HPDE6-E6E7 (cell line): ENCODE results near the gene SLC7A8.
"Not testable (repeated sequence)": the region's sequence is repeated elsewhere in the genome, so short reads cannot be mapped to it uniquely, and the experiment has no call there.

ENCODE experiments used
- DNase-seq: peaks from one replicate; pipeline ENCODE4 v3.0.0; 2011; ENCODE audit warnings: missing footprints; ENCODE audit errors: extremely low spot score

SLC7A8 gene

DNA sequence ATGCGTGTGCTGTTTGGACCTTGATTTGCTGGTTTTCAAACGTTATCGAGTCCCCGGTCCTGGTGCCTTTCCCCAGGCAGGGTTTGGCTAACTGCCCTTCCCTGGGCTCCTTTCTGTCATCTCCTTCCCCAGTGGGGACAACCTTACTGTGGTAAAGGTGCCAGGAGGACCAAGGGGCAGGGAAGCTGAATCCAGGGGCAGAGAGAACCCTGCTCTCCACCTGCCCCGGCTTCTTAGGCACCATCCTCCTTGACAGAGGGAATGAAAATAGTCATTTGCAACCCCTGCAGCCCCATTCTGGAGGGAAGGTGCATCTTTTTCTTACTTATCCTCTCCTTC lies 69.4 kb downstream of the SLC7A8 start:
- DNase-seq: no peak

DNA sequence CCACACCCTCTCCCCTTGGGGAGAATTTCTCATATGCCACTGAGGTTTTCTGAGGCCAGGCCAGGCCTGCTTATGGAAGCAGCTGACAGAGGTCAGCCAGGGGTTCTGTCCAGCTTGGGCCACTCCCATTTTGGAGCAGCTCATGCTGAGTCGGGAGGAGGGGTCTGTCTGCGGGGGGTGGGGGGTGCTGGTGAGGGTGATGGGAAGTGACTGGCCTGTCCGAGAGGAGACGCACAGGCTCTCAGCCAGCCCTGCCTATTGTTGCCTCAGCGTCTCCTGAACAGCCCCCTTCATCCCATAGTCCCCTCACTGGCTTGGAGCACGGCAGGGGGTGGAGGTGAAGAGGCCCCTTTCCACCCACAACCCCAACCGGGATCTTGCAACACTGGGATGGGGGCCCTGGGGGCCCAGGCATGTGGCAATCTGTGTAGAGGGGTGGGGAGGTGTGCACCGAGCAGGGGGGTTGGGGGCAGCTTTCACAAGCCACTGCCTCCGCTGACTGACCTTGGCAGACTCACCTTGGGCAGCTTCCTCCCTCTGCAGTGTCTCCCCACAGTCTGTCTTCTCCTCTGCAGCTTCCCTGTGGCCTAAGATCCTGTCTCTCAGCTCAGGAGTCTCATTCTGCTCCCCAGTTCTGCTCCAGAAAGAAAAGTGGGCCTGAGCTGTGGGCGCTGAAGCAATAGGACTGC lies 69.9 kb downstream of the SLC7A8 start:
- no peak for DNase-seq

DNA sequence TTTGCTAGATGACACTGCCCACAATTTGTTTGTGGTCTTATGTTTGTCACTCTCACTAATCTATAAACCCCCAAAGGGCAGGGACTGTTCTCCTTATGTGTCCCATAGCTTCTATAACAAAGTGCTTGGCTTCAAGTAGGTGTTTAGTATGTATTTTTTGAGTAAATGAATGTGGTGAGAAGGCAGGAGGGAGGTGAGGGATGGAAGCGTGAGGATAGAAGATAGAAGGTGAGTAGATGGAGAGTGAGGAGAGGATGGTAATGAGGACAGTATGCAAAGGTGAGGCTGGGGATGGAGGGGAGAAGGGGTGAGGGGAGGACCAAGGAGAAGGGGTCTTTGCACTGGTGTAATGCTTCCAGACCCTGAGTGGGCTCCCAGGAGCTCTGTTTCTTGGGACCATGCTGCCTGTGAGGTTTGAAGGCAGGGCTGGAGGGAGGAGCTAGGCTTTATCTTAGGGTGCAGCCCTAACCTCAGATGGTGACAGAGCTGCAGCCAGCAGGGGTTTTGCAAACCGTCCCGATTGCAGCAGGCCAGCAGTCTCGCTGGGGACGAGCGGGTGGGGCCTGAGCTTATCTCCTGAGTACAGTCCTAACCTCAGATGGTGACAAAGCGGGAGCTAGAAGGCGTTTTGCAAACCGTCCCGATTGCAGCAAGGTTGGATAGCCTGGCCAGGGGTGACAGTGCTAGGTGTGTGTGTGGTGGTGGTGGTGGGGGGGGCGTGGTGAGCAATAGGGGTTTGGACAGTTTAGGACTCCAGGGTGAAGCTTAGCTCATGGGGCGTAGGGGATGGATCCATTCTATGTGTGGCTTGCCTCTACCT lies 70.9 kb downstream of the SLC7A8 start:
- no peak for DNase-seq

DNA sequence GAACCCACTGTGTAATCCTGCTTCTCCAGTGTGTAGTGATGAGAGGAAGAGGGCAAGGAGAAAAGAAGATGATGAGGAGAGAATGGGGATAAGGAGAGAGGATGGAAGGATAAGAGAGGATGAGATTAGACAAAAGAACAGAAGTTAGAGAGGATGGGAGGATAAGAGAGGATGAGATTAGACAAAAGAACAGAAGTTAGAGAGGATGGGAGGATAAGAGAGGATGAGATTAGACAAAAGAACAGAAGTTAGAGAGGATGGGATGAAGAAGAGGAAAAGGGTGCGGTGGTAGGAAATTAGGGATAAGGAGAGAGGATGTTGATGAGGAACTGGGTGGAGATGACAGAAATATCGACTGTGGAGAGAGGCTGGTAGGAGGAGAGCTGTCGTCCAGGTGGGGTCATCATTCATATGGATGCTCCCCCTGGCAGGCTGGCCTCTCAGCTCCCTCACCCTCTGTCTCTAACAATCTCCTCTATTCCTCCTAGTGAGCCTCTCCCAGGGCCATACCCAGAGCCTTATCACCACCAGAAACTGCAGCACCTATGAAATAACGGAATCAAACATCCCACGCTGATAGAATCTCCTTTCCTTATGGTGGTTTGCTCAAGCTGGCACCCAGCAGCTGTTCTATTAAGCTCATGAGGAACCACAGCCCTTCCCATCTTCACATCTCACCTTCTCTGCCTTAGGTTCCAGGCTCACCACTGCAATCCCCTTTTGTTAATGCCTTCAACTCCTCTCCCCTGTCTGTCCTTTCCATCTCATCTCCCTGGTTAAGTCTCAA lies 72.7 kb downstream of the SLC7A8 start:
- no peak for DNase-seq

DNA sequence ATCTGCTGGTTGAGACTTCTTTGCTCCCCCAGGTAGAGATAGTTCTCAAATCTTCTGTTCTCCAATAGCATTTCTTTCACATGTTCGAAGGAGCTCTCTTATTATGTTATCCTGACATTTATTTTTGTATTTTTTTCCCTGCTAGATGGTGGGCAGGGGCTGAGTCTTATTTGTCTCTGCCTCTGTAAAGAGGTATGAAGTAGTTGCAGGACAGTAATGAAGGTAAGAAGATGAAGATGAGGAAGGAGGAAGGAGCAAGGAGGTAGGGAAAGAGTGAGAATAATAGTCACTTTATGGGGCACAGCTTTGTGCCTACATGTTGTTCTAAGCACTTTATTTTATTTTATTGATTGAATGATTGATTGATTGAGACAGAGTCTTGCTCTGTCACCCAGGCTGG lies 73.7 kb downstream of the SLC7A8 start:
- DNase-seq: no peak

DNA sequence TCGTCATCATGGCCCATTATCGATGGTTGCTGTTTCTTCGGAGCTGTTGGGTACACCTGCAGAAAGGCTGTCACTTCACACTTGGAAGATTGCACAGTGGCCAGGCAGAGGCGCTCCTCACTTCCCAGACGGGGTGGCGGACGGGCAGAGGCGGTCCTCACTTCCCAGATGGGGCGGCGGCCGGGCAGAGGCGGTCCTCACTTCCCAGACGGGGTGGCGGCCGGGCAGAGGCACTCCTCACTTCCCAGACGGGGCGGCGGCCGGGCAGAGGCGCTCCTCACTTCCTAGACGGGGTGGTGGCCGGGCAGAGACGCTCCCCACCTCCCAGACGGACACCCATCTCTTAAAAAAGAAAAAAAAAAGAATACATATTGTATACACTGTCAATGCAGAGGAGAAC lies 75.3 kb downstream of the SLC7A8 start:
- not testable (repeated sequence) for DNase-seq

DNA sequence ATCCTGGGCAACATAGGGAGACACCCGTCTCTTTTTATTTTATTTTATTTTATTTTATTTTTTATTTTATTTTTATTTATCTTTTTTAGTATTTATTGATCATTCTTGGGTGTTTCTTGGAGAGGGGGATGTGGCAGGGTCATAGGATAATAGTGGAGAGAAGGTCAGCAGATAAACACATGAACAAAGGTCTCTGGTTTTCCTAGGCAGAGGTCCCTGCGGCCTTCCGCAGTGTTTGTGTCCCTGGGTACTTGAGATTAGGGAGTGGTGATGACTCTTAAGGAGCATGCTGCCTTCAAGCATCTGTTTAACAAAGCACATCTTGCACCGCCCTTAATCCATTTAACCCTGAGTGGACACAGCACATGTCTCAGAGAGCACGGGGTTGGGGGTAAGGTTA lies 75.8 kb downstream of the SLC7A8 start:
- DNase-seq: not testable (repeated sequence)

DNA sequence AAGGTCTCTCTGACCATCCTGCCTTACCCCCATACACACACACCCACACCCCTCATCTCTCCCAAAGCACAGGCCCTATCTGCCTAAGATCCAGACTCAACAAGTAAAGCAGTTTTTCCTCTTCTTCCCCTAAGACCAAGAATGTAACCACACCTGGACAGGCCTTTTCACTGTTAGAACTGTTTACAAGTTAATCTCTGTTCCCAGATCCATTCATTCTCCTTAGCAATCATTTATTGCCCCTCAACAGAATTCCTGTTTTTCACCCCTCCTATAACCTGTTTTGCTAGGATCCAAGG lies 76.8 kb downstream of the SLC7A8 start:
- no peak for DNase-seq

DNA sequence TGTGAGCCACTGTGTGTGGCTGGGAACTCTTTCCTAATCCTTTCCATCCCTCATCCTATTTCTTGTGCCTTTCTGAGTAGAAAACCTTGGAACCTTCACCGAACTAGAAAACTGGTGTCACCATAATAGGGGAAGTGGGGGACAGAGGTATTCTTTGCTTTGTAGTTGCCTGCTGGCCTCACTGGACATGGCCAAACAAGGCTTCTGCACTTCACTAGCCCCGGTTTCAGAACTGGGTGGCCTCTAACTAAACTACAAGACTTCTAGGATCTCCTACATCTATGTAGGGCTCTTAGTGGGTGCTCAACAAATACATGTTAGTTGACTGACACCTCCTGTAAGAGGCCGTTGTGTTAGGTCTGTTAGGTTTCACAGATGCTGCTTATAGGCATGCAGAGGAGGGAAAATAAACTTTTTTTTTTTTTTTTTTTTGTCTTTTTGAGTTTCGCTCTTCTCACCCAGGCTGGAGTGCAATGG lies 78.1 kb downstream of the SLC7A8 start:
- no peak for DNase-seq

DNA sequence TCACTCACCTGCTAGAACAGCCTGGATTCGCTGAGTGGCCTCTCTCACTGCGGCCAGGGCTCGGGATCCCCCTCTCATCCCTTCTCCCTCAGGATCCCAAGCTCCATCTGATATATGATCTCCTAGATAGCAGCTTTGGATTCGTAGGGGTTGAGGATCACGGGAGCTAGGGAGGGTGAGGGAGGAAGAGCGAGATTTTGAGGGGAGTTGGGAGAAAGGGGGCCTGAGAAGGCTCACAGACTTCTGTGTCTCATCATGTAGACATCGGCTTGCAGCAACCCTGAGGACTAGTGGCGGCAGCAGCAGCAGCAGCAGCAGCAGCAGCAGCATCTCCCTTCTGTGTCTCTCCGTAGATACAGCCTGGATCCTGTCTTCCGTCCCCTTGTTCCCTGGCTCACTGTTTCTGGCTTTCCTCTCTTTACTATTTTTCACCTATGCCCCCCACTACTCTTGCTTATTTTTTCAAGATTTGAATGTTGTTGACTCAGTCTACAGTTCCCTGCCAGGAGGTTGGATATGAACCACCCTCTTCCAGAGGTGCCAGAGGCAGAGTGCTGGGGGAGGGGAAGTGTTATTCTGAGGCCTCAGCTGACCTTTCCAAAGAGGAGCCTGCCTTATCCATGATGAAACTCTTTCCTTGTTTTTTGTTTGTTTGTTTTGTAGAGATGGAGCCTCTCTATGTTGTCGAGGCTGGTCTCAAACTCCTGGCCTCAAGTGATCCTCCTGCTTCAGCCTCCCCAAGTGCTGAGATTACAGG lies 78.7 kb downstream of the SLC7A8 start, which contains the start of gene CIROP:
TSS of gene CIROP (minus strand) at position 399 of the 757 bp plus-strand sequence. CDS start at position 330, 69 bp downstream.
- no peak for DNase-seq

DNA sequence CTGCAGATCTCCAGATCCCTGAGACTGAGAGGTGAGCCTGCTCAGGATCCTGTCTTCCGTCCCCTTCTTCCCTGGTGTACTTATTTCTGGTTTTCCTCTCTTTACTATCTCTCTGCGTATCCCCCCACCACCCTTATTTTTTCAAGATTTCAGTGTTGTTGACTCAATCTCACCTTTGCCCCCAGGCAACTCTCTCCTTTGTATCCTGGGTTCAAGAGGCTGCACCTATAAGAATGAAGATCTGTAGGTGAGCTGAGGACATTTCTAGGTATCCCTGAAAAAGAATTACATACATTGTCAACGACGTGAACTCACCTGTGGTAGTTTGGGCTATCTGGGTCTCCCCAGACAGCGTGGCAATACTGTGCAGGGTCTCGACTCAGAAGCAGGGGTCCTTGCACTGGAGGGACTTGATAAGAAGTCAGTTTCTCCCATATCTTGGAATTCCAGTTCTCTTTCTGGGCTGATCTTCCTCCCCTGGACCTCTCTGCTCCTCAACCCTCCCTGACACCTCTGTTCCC lies 79.3 kb downstream of the SLC7A8 start:
- DNase-seq: no peak

DNA sequence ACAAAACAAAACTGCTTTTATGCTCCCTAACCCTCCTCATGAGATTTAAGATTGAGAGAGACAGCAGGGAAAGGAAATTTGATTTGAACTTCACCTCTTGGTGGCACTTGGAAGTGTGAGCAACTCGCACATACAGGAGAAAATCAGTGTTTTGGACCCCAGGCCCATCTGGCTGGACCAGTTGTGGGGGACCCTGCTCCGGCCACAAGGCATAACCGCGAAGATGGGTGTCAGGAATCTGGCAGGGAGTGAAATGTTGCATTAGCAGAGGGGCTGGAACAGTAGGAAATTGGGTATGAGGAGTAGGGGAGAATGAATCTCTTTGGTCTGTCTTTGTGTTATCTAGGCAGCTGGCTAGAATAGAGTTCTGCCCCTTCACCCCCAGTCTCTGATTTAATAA lies 79.9 kb downstream of the SLC7A8 start:
- no peak for DNase-seq

DNA sequence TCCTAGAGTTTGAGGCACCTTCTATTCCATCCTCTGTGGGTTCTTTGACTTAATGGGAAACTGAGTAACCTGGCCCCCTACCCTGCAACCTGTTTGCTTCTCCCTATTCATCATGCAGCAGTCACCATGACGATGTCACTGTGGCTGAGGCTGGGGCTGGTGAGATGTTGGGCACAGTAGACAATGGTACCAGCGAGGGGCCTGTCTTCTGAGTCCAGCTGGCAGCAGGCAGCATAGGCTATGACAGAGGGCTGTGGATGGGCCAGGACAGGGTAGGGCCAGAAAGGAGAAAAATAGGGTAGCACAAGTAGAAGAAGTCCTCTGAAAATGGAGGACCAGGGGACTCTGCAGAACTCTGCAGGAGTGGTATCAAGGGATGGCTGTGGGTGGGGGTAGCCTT lies 80.7 kb downstream of the SLC7A8 start:
- DNase-seq: no peak

DNA sequence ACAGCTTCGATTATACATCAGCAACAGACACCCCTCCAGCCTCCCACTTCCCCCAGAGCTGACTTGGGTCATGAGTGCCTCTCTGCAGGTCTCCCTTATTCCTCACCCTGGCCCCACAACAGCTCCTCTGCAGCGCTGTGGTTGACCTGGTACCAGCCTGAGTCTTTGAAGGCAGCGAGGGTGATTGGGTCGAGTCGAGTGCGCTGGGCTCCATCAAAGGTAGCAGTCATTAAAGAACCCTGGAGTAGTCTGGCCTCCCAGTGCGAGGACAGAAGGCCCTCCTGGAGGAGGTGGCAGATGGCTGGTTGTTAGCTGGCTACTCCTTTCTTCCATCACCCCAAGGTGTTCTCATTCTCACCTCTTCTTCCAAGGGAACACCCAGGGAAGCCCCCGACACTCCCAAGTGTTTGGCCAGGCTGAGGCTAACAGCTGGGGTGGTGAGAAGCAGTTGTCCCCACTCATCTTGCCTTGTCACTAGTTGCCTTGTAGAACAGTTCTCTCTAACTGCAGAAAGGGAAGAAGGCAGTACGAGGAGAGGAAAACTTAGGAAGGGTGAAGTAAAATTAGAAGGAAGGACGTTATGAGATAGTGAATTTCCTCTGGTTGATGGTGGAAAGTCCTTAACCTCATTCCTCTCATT lies 81.4 kb downstream of the SLC7A8 start:
- DNase-seq: no peak

DNA sequence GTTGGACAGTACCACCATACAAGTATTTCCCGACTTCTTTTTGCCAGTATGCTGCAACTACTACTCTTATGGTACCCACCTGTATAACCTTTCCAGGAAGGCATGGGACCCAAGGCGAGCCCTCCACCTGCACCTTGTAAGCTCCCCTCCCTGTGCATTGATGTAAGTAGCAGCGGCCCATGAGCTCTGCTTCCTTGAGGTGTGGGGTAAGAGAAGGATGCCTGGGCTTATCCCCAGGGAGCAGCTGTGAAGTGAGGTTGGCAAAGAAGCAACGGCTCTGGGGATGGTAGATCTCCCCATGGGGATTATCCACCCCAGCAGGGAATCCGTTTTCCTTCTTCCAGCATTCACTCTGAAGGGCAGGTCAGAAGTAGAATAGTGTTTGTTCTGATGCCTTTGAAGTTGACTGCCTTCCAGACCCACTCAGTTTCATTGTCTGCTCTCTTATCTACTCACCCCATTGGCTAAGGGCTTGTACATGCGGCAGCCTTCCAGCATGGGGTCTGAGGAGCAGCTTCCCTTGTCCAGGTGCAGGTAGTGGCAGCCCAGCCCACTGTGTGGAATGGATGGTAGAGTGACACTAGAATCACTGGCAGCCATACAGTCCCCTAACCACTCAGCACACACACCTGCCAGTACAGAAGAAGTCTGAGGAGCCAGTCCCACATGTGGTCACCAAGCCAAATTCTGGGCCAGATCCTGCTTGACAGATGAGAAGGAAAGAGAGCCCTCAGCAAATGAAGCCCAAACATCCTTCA lies 82.1 kb downstream of the SLC7A8 start:
- no peak for DNase-seq

DNA sequence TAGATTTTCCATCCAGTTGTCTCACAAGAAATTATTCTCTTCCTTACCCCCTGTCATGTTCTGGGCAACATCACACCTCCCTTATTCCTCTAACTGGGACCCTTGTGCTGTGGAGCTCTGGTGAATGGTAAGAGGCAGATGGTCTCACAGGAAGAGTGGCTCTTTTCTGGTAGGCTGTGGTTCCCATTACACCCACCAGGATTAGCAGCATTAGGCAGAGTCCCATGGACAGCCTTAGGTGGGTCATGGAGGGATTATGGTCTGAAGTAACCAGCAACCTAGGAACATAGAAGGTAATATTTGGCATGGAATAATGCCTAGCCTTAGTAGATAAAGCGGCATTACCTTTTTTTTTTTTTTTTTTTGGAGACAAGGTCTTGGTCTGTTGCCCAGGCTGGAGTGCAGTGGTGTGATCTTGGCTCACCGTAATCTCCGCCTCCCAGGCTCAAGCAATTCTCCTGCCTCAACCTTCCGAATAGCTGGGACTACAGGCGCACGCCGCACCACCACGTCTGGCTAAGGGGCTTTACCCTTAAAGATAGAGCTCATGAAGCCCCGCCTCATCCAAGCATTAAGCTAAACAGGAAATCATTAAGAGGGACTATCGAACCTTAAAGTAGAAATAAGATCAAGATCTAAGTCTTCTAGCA lies 84.1 kb downstream of the SLC7A8 start:
- DNase-seq: no peak

DNA sequence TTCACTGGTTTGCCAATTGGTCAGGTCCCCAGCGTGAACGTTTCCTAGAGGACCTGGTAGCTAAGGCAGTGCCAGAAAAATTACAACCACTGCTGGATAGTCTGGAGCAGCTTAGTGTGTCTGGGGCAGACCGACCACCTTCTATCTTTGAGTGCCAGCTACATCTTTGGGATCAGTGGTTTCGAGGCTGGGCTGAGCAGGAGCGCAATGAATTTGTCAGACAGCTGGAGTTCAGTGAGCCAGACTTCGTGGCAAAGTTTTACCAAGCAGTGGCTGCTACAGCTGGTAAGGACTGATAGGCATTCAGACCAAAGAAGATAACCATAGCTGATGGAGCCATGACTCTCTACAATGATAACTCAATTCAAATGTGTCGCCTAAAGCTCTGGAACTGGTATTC lies 85.7 kb downstream of the SLC7A8 start:
- no peak for DNase-seq

DNA sequence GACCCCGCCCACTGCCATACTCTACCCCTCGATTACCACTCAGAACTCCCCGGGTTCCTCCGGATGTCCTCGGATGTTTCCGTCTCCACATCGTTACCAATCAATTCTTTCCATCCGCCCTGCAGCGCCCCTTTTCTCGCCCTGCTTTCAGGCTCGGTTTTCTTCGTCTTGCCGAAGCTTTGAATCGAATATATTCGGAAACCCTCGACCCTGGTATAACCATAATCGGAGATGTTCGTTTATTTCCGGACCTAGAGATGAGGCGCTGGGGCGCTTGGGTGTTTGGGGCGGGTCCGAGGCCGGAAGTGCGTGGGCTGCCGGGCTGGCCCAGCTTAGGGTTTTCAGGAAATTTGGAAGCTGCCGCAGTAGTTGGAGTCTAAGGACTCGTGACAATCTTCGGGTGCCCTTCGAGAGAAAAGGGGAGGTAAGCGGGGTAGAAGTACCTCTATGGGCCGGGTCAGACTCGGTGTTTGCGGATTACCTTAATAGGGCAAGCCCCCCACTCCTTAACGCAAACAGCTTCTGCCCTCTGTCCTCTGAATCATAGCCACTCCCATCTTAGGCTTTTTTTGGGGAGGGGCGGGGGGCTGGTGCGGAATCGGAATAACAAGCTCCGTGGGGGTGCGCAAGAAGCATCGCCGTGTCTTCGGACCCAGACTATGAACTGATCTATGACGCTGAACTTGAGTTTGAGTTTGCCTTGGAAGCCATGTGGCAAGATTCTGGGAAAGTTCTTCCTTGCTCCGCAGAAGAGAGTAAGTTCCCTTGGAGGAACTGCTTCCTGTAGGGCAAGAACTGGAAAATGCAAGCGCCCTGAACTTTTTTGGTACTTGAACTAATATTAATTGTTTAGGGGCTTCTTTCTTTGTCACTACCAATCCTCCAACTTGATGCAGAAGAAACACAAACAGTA lies 88.0 kb downstream of the SLC7A8 start, which contains the start of gene C14orf119:
TSS of gene C14orf119 (plus strand) at position 310 of the 913 bp plus-strand sequence. CDS start 2,154 bp downstream, outside the sequence.
- peak; percentile 99 for DNase-seq
